Peyer's patch (tissue), 4 donors: ENCODE data around the gene QRFP.

Experiments used
- POLR2A ChIP-seq, 2 donors: fragments of 450-650 bp; IDR thresholded peaks; one replicate each; pipeline ENCODE4 v1.5.1; 2017; ENCODE audit warnings: antibody characterized with exemption in 2 of 2, mild to moderate bottlenecking in 2 of 2, moderate library complexity in 2 of 2
- TF ChIP-seq, protein P1 (sequence below), 6 experiments: fragments of 450-650 bp in 4 of 6; fragments of 200-600 bp in 2 of 6; sonication (generic) in 1 of 6; IDR thresholded peaks; one replicate each; pipeline ENCODE4 v1.5.1; 2017 to 2019; ENCODE audit warnings: antibody characterized with exemption in 6 of 6, mild to moderate bottlenecking in 3 of 6, moderate library complexity in 1 of 6

DNA sequence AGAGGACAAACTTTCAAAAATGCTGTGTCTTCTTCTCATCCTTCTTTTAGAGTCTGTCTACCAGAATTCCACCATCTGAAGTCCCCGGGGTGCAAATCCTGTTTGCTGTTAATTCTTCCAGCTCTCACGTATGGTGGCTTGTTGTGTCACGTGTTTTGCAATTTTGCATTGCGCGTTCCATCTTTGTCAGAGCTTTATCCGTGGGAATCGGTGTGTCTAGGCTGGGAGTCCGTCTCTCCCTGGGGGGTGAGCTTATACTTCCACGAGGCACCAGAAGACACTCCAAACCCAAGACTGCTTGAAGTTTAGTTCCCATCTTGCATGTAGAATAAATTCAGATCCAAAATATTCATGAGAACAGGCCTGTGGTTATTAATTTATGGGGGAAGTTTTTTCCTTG lies 48.6 kb upstream of the QRFP start:
- TF ChIP-seq, protein P1, sequence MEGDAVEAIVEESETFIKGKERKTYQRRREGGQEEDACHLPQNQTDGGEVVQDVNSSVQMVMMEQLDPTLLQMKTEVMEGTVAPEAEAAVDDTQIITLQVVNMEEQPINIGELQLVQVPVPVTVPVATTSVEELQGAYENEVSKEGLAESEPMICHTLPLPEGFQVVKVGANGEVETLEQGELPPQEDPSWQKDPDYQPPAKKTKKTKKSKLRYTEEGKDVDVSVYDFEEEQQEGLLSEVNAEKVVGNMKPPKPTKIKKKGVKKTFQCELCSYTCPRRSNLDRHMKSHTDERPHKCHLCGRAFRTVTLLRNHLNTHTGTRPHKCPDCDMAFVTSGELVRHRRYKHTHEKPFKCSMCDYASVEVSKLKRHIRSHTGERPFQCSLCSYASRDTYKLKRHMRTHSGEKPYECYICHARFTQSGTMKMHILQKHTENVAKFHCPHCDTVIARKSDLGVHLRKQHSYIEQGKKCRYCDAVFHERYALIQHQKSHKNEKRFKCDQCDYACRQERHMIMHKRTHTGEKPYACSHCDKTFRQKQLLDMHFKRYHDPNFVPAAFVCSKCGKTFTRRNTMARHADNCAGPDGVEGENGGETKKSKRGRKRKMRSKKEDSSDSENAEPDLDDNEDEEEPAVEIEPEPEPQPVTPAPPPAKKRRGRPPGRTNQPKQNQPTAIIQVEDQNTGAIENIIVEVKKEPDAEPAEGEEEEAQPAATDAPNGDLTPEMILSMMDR (IDR thresholded peaks at IDR 0.05), result no peak
- no peak for TF ChIP-seq POLR2A (IDR thresholded peaks at IDR 0.05)
